GM06990 (cell line): ENCODE measurements around the gene SCGB3A2.

Experiments used
- DNase-seq: peaks from one replicate; pipeline ENCODE4 v3.0.0-alpha.2; 2011; ENCODE audit not compliant: insufficient read length; ENCODE audit errors: extremely low read depth
- H3K27me3 ChIP-seq: replicated peaks from 2 replicates; pipeline ENCODE4 v1.6.0; 2011; ENCODE audit warnings: low read length; ENCODE audit not compliant: control insufficient read depth, insufficient read depth
- H3K36me3 ChIP-seq: 2 replicates; pipeline ENCODE4 v1.5.1; 2011; ENCODE audit warnings: low read length; ENCODE audit not compliant: control insufficient read depth, insufficient read depth
- H3K4me3 ChIP-seq: replicated peaks from 2 replicates; pipeline ENCODE4 v1.5.1; 2011; ENCODE audit warnings: low read depth, mild to moderate bottlenecking, control low read depth, low read length
- CTCF ChIP-seq: IDR thresholded peaks from 2 replicates; pipeline ENCODE4 v1.5.1; 2011; ENCODE audit warnings: low read length, control low read depth, mild to moderate bottlenecking, inconsistent platforms; ENCODE audit not compliant: insufficient read depth, poor library complexity, severe bottlenecking

Gene SCGB3A2

GRCh38 chr5:147856801-147857200 lies 21.7 kb upstream of the SCGB3A2 start:
- no peak for DNase-seq

GRCh38 chr5:147857302-147858129 lies 21.0 kb upstream of the SCGB3A2 start:
- Histone ChIP-seq H3K4me3 (no peak overlapping the region), H3K27me3 (no peaks in the 10 kb centered on the region), H3K36me3 (no peaks in the 10 kb centered on the region)
- peak; percentile 84 for TF ChIP-seq CTCF
- DNase-seq: no peak

More at GRCh38 chr5:147856801-147857200, 21.7 kb upstream of the SCGB3A2 start:
- H3K36me3 ChIP-seq: no peaks in the 10 kb centered on the region
- H3K4me3 ChIP-seq: no peak overlapping the region
- TF ChIP-seq CTCF: no peak
- no peaks in the 10 kb centered on the region for H3K27me3 ChIP-seq

- DNase-seq: no peak
- TF ChIP-seq CTCF: no peak
- no peak overlapping the region for H3K4me3 ChIP-seq
- no peaks in the 10 kb centered on the region for H3K36me3 ChIP-seq
- H3K27me3 ChIP-seq: no peaks in the 10 kb centered on the region
Measured at GRCh38 chr5:147858565-147858964, 19.9 kb upstream of the SCGB3A2 start.

GRCh38 chr5:147859962-147860640 lies 18.4 kb upstream of the SCGB3A2 start:
- DNase-seq: no peak
- no peak for TF ChIP-seq CTCF

GRCh38 chr5:147860641-147861025 lies 17.9 kb upstream of the SCGB3A2 start:
- Histone ChIP-seq H3K27me3 (no peaks in the 10 kb centered on the region), H3K36me3 (no peaks in the 10 kb centered on the region), H3K4me3 (no peak overlapping the region)
- no peak for DNase-seq
- TF ChIP-seq CTCF: no peak

More at GRCh38 chr5:147859962-147860640, 18.4 kb upstream of the SCGB3A2 start:
- no peaks in the 10 kb centered on the region for H3K27me3 ChIP-seq
- no peaks in the 10 kb centered on the region for H3K36me3 ChIP-seq
- H3K4me3 ChIP-seq: no peak overlapping the region
